GM12878 (cell line): ENCODE measurements around the gene TBC1D22B. TPM values are rescaled to one million over a fixed set of nuclear protein-coding genes. Genes with fewer than 3 reads are reported as not detected.

ENCODE experiments used
- ATF2 ChIP-seq: IDR thresholded peaks from 2 replicates; pipeline ENCODE4 v1.6.1; 2012; ENCODE audit warnings: low read length, inconsistent platforms
- HDAC6 ChIP-seq: fragments of 200-600 bp; sonication (generic); IDR thresholded peaks from one replicate; pipeline ENCODE4 v1.8.0; 2017; ENCODE audit warnings: antibody characterized with exemption; ENCODE audit not compliant: unreplicated experiment
- NFIC ChIP-seq: IDR thresholded peaks from 2 replicates; pipeline ENCODE4 v1.6.1; 2012; ENCODE audit warnings: low read depth, mild to moderate bottlenecking, inconsistent platforms, low read length, moderate library complexity
- NR2C2 ChIP-seq: IDR thresholded peaks from 2 replicates; pipeline ENCODE4 v1.6.1; 2011; ENCODE audit warnings: borderline replicate concordance, low read depth; ENCODE audit not compliant: control insufficient read depth, insufficient read length
- PML ChIP-seq: IDR thresholded peaks from 2 replicates; pipeline ENCODE4 v1.6.1; 2012; ENCODE audit warnings: low read length, inconsistent platforms
- POU2F2 ChIP-seq: IDR thresholded peaks from 3 replicates; pipeline ENCODE4 v1.6.1; 2011; ENCODE audit warnings: low read depth, mild to moderate bottlenecking, low read length, borderline replicate concordance
- SMARCA5 ChIP-seq: fragments of 450-650 bp; IDR thresholded peaks from 2 replicates; pipeline ENCODE4 v1.6.1; 2017; ENCODE audit warnings: mild to moderate bottlenecking
- SREBF2 ChIP-seq: IDR thresholded peaks from 2 replicates; pipeline ENCODE4 v1.6.1; 2012; ENCODE audit warnings: mild to moderate bottlenecking, low read length
- STAT1 ChIP-seq: fragments of 450-650 bp; conservative IDR thresholded peaks from 2 replicates; pipeline ENCODE4 v1.6.1; 2014; ENCODE audit warnings: antibody characterized with exemption, mild to moderate bottlenecking
- TAF1 ChIP-seq: IDR thresholded peaks from 2 replicates; pipeline ENCODE4 v1.6.1; 2011; ENCODE audit warnings: mild to moderate bottlenecking, low read depth, low read length, borderline replicate concordance
- TCF3 ChIP-seq: IDR thresholded peaks from 2 replicates; pipeline ENCODE4 v1.6.1; 2012; ENCODE audit warnings: low read depth, mild to moderate bottlenecking, low read length, borderline replicate concordance; ENCODE audit not compliant: insufficient read depth
- ZNF24 ChIP-seq: fragments of 450-650 bp; IDR thresholded peaks from 2 replicates; pipeline ENCODE4 v1.6.1; 2017; ENCODE audit warnings: antibody characterized with exemption, mild to moderate bottlenecking
- ZNF384 ChIP-seq: IDR thresholded peaks from 2 replicates; pipeline ENCODE4 v1.6.1; 2012; ENCODE audit warnings: low read depth, mild to moderate bottlenecking, low read length, improper control_type of control experiment, borderline replicate concordance
- ZSCAN29 ChIP-seq: fragments of 450-650 bp; IDR thresholded peaks from 2 replicates; pipeline ENCODE4 v1.6.1; 2017; ENCODE audit warnings: mild to moderate bottlenecking, moderate library complexity
- polyA plus RNA-seq, 11 experiments: library from polyadenylated mRNA; depleted of rRNA in 4 of 11; unstranded in 6 of 11; stranded (reverse) in 5 of 11; fragments of >200 nt; fragmentation: Nextera tagmentation in 4 of 11; fragmentation: Illumina TruSeq in 1 of 11; extraction: Ambion mirVana in 4 of 11; extraction: Trizol in 1 of 11; gene quantifications; 1 replicate in 1 of 11; 2 replicates in 10 of 11; pipeline versions ENCODE4 v1.2.1 to v1.2.3, GENCODE V29; 2011 to 2016; ENCODE audit warnings: inconsistent platforms in 2 of 11, missing spikeins in 2 of 11, low read depth in 1 of 11
- total RNA-seq, 4 experiments: library from RNA; depleted of rRNA in 3 of 4; stranded (reverse); fragments of >200 nt in 3 of 4; fragmentation: Illumina TruSeq in 1 of 4; extraction: Trizol in 1 of 4; gene quantifications; 2 replicates each; pipeline versions ENCODE4 v1.2.1 to v1.2.3, GENCODE V29; 2013 to 2021
- TF ChIP-seq, protein P1 (sequence below): fragments of 450-650 bp; IDR thresholded peaks from 2 replicates; pipeline ENCODE4 v1.6.1; 2016; ENCODE audit warnings: mild to moderate bottlenecking, moderate library complexity, borderline replicate concordance
- TF ChIP-seq, protein P2 (sequence below): fragments of 150-350 bp; IDR thresholded peaks from 2 replicates; pipeline ENCODE4 v1.6.1; 2014; ENCODE audit warnings: mild to moderate bottlenecking, low read depth, low read length
- TF ChIP-seq, protein P3 (sequence below): IDR thresholded peaks from 2 replicates; pipeline ENCODE4 v1.6.1; 2012; ENCODE audit warnings: low read depth, low read length, improper control_type of control experiment

The TBC1D22B gene
- total and polyA plus RNA-seq, 10 of the 15 experiments (the other 5 are each of a cell fraction or from before 2014, with no cell fraction given) = 3.4 to 18.7 (median 14.1) TPM

- peak; percentile 26; the same call in 1 of the 2 replicates for TF ChIP-seq TCF3
- peak; percentile 82 for TF ChIP-seq ATF2
- TF ChIP-seq TAF1 = no peak
- TF ChIP-seq, protein P1, sequence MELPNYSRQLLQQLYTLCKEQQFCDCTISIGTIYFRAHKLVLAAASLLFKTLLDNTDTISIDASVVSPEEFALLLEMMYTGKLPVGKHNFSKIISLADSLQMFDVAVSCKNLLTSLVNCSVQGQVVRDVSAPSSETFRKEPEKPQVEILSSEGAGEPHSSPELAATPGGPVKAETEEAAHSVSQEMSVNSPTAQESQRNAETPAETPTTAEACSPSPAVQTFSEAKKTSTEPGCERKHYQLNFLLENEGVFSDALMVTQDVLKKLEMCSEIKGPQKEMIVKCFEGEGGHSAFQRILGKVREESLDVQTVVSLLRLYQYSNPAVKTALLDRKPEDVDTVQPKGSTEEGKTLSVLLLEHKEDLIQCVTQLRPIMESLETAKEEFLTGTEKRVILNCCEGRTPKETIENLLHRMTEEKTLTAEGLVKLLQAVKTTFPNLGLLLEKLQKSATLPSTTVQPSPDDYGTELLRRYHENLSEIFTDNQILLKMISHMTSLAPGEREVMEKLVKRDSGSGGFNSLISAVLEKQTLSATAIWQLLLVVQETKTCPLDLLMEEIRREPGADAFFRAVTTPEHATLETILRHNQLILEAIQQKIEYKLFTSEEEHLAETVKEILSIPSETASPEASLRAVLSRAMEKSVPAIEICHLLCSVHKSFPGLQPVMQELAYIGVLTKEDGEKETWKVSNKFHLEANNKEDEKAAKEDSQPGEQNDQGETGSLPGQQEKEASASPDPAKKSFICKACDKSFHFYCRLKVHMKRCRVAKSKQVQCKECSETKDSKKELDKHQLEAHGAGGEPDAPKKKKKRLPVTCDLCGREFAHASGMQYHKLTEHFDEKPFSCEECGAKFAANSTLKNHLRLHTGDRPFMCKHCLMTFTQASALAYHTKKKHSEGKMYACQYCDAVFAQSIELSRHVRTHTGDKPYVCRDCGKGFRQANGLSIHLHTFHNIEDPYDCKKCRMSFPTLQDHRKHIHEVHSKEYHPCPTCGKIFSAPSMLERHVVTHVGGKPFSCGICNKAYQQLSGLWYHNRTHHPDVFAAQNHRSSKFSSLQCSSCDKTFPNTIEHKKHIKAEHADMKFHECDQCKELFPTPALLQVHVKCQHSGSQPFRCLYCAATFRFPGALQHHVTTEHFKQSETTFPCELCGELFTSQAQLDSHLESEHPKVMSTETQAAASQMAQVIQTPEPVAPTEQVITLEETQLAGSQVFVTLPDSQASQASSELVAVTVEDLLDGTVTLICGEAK = no peak
- TF ChIP-seq SMARCA5 = no peak
- TF ChIP-seq SREBF2 = no peak
- TF ChIP-seq POU2F2 = no peak
- no peak for TF ChIP-seq NR2C2
- TF ChIP-seq ZNF24 = no peak
- no peak for TF ChIP-seq STAT1
- TF ChIP-seq, protein P2, sequence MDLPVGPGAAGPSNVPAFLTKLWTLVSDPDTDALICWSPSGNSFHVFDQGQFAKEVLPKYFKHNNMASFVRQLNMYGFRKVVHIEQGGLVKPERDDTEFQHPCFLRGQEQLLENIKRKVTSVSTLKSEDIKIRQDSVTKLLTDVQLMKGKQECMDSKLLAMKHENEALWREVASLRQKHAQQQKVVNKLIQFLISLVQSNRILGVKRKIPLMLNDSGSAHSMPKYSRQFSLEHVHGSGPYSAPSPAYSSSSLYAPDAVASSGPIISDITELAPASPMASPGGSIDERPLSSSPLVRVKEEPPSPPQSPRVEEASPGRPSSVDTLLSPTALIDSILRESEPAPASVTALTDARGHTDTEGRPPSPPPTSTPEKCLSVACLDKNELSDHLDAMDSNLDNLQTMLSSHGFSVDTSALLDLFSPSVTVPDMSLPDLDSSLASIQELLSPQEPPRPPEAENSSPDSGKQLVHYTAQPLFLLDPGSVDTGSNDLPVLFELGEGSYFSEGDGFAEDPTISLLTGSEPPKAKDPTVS = no peak
- TF ChIP-seq ZNF384 = no peak
- TF ChIP-seq PML = no peak
- no peak for TF ChIP-seq HDAC6
- no peak for TF ChIP-seq ZSCAN29
- peak; percentile 89 for TF ChIP-seq NFIC
- TF ChIP-seq, protein P3, sequence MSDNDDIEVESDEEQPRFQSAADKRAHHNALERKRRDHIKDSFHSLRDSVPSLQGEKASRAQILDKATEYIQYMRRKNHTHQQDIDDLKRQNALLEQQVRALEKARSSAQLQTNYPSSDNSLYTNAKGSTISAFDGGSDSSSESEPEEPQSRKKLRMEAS = no peak
These were observed 17.4 kb upstream of the TBC1D22B start (continued) for GRCh38 chr6:37239950-37240713.
